Measurements from ENCODE around the gene CIC.

DNA sequence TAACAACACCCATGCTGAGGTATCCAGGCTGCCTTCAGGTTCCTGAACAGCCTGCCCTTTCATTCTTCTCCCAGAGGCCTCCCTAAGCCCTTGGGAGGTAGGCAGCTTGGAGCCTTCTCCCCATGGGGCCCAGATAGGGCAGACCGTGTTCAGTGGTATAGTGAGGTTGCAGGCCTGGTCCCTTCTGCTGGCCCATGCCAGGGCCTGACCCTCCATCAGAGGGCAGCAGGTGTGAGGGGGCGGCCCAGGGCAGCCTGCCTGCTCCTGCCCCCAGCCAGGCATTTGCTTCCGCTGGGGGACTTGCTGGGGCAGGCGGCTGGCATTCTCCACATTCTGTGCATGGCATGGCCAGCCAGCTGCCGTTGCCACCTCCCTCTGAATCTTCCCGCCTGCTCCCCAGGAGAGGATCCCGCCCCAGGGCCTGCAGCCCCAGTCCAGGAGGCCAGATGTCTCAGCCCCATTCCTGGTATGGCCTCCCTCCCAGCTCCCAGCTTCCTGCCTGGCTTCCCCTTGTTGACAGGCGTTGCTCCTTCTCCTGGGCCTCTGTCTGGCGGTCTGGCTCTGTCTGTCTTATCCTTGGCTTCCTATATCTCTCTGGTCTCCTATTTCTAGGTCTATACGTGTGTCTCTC lies 8.9 kb downstream of the CIC start:
- TF ChIP-seq, protein P1, sequence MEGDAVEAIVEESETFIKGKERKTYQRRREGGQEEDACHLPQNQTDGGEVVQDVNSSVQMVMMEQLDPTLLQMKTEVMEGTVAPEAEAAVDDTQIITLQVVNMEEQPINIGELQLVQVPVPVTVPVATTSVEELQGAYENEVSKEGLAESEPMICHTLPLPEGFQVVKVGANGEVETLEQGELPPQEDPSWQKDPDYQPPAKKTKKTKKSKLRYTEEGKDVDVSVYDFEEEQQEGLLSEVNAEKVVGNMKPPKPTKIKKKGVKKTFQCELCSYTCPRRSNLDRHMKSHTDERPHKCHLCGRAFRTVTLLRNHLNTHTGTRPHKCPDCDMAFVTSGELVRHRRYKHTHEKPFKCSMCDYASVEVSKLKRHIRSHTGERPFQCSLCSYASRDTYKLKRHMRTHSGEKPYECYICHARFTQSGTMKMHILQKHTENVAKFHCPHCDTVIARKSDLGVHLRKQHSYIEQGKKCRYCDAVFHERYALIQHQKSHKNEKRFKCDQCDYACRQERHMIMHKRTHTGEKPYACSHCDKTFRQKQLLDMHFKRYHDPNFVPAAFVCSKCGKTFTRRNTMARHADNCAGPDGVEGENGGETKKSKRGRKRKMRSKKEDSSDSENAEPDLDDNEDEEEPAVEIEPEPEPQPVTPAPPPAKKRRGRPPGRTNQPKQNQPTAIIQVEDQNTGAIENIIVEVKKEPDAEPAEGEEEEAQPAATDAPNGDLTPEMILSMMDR (IDR thresholded peaks at IDR 0.05): no peak
- no peak for TF ChIP-seq EP300 (IDR thresholded peaks at IDR 0.05)

Data from tibial nerve (tissue), 4 donors.